ENCODE results near the gene TMEM18. TPM values are rescaled to one million over a fixed set of nuclear protein-coding genes. Genes with fewer than 3 reads are reported as not detected.

Gene TMEM18
- polyA plus RNA-seq, 1 donor from 2014 or later, result 58.6 TPM

DNA sequence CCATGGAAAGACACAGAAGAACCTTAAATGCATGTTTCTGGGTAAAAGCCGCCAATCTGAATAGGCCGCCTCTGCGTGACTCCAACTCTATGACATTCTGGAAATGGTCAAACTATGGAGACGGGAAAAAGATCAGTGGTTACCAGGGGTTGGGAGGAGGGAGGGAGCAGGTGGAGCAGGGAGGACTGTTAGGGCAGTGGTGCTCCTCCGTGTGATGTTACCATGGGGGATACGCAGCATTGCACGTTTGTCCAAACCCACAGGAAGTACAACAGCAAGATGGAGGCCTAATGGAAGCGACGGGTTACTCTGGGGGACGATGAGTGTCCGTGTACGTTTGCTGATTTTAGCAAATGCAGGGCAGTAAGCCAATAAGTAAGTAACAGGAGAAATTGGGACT, 17.2 kb downstream of the TMEM18 start:
- H3K9ac ChIP-seq (ENCODE audit: low read length), result no peak overlapping the region
- no peak overlapping the region for H3K4me3 ChIP-seq (ENCODE audit: low read length)
- H2AFZ ChIP-seq (ENCODE audit: low read depth, low read length), result no peak overlapping the region

DNA sequence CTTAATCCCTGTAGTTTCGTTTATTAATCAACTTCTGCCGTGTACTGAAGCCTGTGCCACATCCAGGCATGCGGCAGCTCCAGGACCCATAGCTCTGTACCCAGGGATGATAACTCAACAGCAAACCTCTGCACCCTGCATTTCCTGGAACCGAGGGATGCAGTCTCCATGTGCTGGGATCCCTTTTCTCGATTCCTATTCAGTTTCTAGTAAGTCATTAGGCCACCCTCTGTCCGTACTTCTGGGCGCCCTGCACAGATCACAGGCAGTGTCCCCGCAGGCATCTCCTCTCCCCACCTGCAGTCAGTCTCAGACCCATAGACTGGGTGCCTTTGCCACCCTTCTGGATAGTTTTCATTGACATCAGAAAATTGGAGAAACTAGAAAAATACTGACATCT, 18.8 kb downstream of the TMEM18 start:
- Histone ChIP-seq H3K27ac (ENCODE audit: low read length) (no peak overlapping the region), H3K27me3 (ENCODE audit: insufficient read depth, low read depth, low read length) (no peaks in the 10 kb centered on the region), H3K79me2 (replicated peaks; ENCODE audit: insufficient read depth, low read length) (no peaks in the 10 kb centered on the region), H3F3A (ENCODE audit: insufficient read depth, low read length, poor library complexity, severe bottlenecking) (no peaks in the 10 kb centered on the region), H3K36me3 (ENCODE audit: insufficient read depth, low read length) (no peaks in the 10 kb centered on the region), H3K4me2 (ENCODE audit: low read length) (no peak overlapping the region), H2AFZ (ENCODE audit: low read depth, low read length) (no peak overlapping the region), H4K20me1 (ENCODE audit: insufficient read depth) (no peaks in the 10 kb centered on the region), H3K9me2 (ENCODE audit: insufficient read depth, low read length) (no peaks in the 10 kb centered on the region), H3K9me3 (ENCODE audit: low read length) (no peaks in the 10 kb centered on the region), H3K9ac (ENCODE audit: low read length) (no peak overlapping the region), H3K4me3 (ENCODE audit: low read length) (no peak overlapping the region)
- no peak for TF ChIP-seq EZH2 (IDR thresholded peaks at IDR 0.05; ENCODE audit: borderline replicate concordance, insufficient read depth, low read length, poor library complexity, severe bottlenecking)
- TF ChIP-seq RAD21 (conservative IDR thresholded peaks at IDR 0.05), result no peak
- TF ChIP-seq POLR2AphosphoS5 (IDR thresholded peaks at IDR 0.05), result no peak
- TF ChIP-seq MXI1 (conservative IDR thresholded peaks at IDR 0.05; ENCODE audit: poor library complexity, severe bottlenecking), result no peak
- TF ChIP-seq, protein P1, sequence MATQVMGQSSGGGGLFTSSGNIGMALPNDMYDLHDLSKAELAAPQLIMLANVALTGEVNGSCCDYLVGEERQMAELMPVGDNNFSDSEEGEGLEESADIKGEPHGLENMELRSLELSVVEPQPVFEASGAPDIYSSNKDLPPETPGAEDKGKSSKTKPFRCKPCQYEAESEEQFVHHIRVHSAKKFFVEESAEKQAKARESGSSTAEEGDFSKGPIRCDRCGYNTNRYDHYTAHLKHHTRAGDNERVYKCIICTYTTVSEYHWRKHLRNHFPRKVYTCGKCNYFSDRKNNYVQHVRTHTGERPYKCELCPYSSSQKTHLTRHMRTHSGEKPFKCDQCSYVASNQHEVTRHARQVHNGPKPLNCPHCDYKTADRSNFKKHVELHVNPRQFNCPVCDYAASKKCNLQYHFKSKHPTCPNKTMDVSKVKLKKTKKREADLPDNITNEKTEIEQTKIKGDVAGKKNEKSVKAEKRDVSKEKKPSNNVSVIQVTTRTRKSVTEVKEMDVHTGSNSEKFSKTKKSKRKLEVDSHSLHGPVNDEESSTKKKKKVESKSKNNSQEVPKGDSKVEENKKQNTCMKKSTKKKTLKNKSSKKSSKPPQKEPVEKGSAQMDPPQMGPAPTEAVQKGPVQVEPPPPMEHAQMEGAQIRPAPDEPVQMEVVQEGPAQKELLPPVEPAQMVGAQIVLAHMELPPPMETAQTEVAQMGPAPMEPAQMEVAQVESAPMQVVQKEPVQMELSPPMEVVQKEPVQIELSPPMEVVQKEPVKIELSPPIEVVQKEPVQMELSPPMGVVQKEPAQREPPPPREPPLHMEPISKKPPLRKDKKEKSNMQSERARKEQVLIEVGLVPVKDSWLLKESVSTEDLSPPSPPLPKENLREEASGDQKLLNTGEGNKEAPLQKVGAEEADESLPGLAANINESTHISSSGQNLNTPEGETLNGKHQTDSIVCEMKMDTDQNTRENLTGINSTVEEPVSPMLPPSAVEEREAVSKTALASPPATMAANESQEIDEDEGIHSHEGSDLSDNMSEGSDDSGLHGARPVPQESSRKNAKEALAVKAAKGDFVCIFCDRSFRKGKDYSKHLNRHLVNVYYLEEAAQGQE (IDR thresholded peaks at IDR 0.05; ENCODE audit: borderline replicate concordance), result no peak
- no peak for TF ChIP-seq SMC3 (conservative IDR thresholded peaks at IDR 0.05; ENCODE audit: poor library complexity)
- no peak for TF ChIP-seq CTCF (IDR thresholded peaks at IDR 0.05; ENCODE audit: poor library complexity, severe bottlenecking)
- no peak for TF ChIP-seq TAF1 (IDR thresholded peaks at IDR 0.05; ENCODE audit: low read depth)
- TF ChIP-seq EP300 (conservative IDR thresholded peaks at IDR 0.05; ENCODE audit: poor library complexity, severe bottlenecking), result no peak

More for the DNA sequence above, 17.2 kb downstream of the TMEM18 start:
- no peaks in the 10 kb centered on the region for H3F3A ChIP-seq (ENCODE audit: insufficient read depth, low read length, poor library complexity, severe bottlenecking)
- H4K20me1 ChIP-seq (ENCODE audit: insufficient read depth), result no peaks in the 10 kb centered on the region
- TF ChIP-seq POLR2AphosphoS5 (IDR thresholded peaks at IDR 0.05), result no peak
- no peak overlapping the region for H3K4me2 ChIP-seq (ENCODE audit: low read length)
- H3K27ac ChIP-seq (ENCODE audit: low read length), result no peak overlapping the region
- no peaks in the 10 kb centered on the region for H3K9me2 ChIP-seq (ENCODE audit: insufficient read depth, low read length)
- no peaks in the 10 kb centered on the region for H3K36me3 ChIP-seq (ENCODE audit: insufficient read depth, low read length)
- no peaks in the 10 kb centered on the region for H3K9me3 ChIP-seq (ENCODE audit: low read length)
- no peaks in the 10 kb centered on the region for H3K27me3 ChIP-seq (ENCODE audit: insufficient read depth, low read depth, low read length)
- H3K79me2 ChIP-seq (replicated peaks; ENCODE audit: insufficient read depth, low read length), result no peaks in the 10 kb centered on the region

DNA sequence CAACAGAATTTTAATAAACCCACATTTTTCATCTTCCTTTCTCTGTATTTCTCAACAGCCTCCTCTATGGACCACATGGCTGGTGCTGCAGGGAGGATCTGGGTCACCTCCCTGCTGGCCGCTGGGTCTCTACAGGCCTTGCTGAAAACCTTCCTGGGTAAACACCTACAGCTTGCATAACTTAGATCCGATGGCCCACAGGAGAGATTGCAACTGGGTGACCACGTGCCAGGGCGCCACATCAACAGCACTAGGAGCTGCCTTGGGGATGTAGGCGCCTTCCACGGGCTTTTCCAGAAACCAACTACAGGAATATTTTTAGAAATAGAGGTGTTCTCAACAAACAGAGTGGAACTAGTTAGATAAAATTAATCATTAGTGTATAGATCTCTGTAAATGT, 19.4 kb downstream of the TMEM18 start:
- H3K27ac ChIP-seq (ENCODE audit: low read length), result no peak overlapping the region
- H3K4me2 ChIP-seq (ENCODE audit: low read length), result no peak overlapping the region
- no peaks in the 10 kb centered on the region for H3K36me3 ChIP-seq (ENCODE audit: insufficient read depth, low read length)
- H2AFZ ChIP-seq (ENCODE audit: low read depth, low read length), result no peak overlapping the region
- H3K9me3 ChIP-seq (ENCODE audit: low read length), result no peaks in the 10 kb centered on the region
- H3K9me2 ChIP-seq (ENCODE audit: insufficient read depth, low read length), result no peaks in the 10 kb centered on the region
- no peaks in the 10 kb centered on the region for H3K79me2 ChIP-seq (replicated peaks; ENCODE audit: insufficient read depth, low read length)
- no peaks in the 10 kb centered on the region for H3K27me3 ChIP-seq (ENCODE audit: insufficient read depth, low read depth, low read length)
- H3K4me3 ChIP-seq (ENCODE audit: low read length), result no peak overlapping the region
- no peak overlapping the region for H3K9ac ChIP-seq (ENCODE audit: low read length)
- H3F3A ChIP-seq (ENCODE audit: insufficient read depth, low read length, poor library complexity, severe bottlenecking), result no peaks in the 10 kb centered on the region
- TF ChIP-seq, protein P1 (IDR thresholded peaks at IDR 0.05; ENCODE audit: borderline replicate concordance), result no peak
- TF ChIP-seq SMC3 (conservative IDR thresholded peaks at IDR 0.05; ENCODE audit: poor library complexity), result no peak
- TF ChIP-seq MXI1 (conservative IDR thresholded peaks at IDR 0.05; ENCODE audit: poor library complexity, severe bottlenecking), result no peak
- H4K20me1 ChIP-seq (ENCODE audit: insufficient read depth), result no peaks in the 10 kb centered on the region

Measured in neural cell (in vitro differentiated cells).